ENCODE measurements around the gene MYO1D.

MYO1D gene

DNA sequence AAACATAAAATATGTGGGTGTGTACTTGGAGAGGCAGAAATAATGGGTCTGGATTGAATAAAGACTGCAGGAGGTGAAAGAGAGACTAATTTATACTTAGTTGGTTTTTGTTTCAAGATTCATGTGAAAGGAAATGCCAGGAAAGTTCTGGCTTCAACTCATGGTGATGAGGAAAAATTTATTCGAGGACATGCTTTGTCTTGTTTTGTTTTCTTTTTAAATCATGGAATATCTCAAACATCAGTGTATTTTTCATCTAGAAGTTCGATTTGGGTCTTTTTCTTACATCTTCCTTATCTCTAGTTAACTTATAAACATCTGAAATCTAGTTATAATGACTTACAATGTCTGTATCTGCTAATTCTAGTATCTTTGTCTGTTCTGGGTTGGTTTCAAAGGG is 275.1 kb downstream of the MYO1D start:
- DNase-seq (ENCODE audit: low read depth): no peak
- no peak for TF ChIP-seq CTCF (IDR thresholded peaks at IDR 0.05; ENCODE audit: insufficient read depth, low read depth, low read length, missing control alignments)
- no peak overlapping the region for H3K4me3 ChIP-seq (ENCODE audit: low read length)

DNA sequence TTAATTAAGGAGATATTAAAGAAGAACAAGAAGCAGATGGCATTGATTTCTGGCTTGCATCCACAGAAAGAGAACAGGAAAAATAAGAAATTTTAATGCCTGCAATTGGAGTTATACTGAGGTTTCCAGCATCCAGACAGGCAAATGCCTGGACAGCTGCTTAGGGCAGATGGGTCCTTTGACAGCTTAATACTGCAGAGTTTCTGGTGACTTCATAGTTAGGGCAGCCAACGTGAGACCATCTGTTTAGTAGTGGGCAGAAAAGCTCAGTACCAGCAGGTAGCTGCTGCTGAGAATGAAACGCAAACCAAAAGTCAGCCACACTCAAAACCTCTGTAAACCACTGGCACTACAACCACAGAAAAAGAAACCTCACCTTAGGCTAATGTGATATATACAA is 280.3 kb downstream of the MYO1D start:
- no peak overlapping the region for H3K4me3 ChIP-seq (ENCODE audit: low read length)
- no peak for TF ChIP-seq CTCF (IDR thresholded peaks at IDR 0.05; ENCODE audit: insufficient read depth, low read depth, low read length, missing control alignments)
- DNase-seq (ENCODE audit: low read depth): no peak

GRCh38 chr17:32596206-32596605 is 280.7 kb downstream of the MYO1D start:
- DNase-seq (ENCODE audit: low read depth): no peak
- TF ChIP-seq CTCF (IDR thresholded peaks at IDR 0.05; ENCODE audit: insufficient read depth, low read depth, low read length, missing control alignments): no peak
- no peak overlapping the region for H3K4me3 ChIP-seq (ENCODE audit: low read length)

- no peak for TF ChIP-seq CTCF (IDR thresholded peaks at IDR 0.05; ENCODE audit: insufficient read depth, low read depth, low read length, missing control alignments)
- DNase-seq (ENCODE audit: low read depth): no peak
- no peak overlapping the region for H3K4me3 ChIP-seq (ENCODE audit: low read length)
Observed at GRCh38 chr17:32593003-32593402, 283.9 kb downstream of the MYO1D start.

- DNase-seq (ENCODE audit: low read depth): no peak
- H3K4me3 ChIP-seq (ENCODE audit: low read length): no peak overlapping the region
- no peak for TF ChIP-seq CTCF (IDR thresholded peaks at IDR 0.05; ENCODE audit: insufficient read depth, low read depth, low read length, missing control alignments)
Observed at GRCh38 chr17:32591405-32591804, 285.5 kb downstream of the MYO1D start.

- no peak for DNase-seq (ENCODE audit: low read depth)
- TF ChIP-seq CTCF (IDR thresholded peaks at IDR 0.05; ENCODE audit: insufficient read depth, low read depth, low read length, missing control alignments): no peak
Observed at GRCh38 chr17:32590974-32591373, 285.9 kb downstream of the MYO1D start.

DNA sequence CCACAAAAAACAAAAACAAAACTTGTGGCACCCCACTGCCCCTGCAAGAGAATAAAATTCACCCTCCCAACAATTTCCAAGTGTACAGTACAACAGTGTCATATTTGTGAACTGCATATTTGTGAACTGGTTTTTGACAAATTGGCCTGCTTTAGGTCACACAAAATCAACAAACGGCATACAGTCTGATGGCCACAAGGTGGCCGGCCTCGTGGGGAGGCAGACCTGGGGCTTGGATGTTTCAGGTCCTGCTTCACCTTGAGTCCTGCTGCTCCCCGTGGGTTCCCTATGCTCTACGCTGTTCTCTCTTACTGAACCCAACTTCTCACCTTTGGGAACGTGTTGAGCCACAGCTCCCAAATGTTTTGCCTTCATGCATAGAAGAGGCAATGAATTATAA is 287.9 kb downstream of the MYO1D start:
- peak; percentile 29 for TF ChIP-seq CTCF (IDR thresholded peaks at IDR 0.05; ENCODE audit: insufficient read depth, low read depth, low read length, missing control alignments)
- peak; percentile 20 for DNase-seq (ENCODE audit: low read depth)
- H3K4me3 ChIP-seq (ENCODE audit: low read length): no peak overlapping the region

More at GRCh38 chr17:32590974-32591373, 285.9 kb downstream of the MYO1D start:
- H3K4me3 ChIP-seq (ENCODE audit: low read length): no peak overlapping the region

Measured in epithelial cell of esophagus (primary cell).